GM20431 (cell line): ENCODE results near the gene ECHDC1.
"Not testable (repeated sequence)": the region's sequence is repeated elsewhere in the genome, so short reads cannot be mapped to it uniquely, and the experiment has no call there.

Source experiments
- in situ Hi-C: fragments of 300-500 bp; cut with MseI, MboI; formaldehyde crosslinking; loops from one replicate; pipeline ENCODE4 v1.15.0; 2020; ENCODE audit warnings: low sequenced_read_pairs; ENCODE audit not compliant: unreplicated experiment

The ECHDC1 gene

DNA sequence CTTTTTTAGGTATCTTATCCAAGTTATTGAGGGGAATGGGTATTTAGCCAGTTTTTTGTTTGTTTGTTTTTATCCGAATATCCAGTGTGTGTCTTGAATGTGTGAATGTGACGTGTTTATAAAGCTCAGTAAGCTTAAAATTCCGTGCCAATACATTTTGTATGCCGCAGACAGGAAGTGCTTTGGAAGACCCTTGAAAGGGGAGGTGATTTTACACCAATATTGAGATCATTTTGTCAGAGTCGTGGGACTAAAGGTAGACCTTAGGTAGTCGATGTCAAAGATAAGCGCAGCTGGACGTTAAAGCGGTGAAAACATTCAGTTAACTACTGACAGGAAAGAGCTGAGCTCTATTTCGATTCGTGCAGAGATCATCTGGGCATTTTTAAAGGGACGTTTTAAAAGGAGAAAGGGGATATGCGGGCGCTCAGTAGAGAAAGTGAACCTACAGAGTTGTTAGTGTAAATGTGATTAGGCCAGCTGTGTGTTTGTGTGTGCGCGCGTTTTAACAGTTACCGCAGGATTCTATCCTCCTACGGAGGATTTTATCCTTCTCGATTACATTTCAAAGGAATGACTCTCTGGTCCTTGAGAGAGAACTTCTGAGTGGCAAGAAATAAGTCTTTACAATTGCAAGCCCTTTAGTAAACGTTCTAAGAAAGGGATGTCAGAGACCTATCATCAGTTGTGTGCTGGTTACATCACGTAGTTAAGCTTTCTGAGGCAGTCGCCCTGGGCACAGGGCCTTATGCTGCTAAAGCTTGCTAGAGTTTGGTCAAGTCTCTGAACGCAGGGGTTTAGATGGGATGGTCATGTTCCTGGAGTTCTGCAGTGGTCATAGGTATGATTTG lies 625 bp upstream of the ECHDC1 start:
- in situ Hi-C loops = no loop called here

GRCh38 chr6:127342296-127342945 lies 988 bp downstream of the ECHDC1 start:
- in situ Hi-C loops = no loop called here

GRCh38 chr6:127341471-127342202 lies 1.8 kb downstream of the ECHDC1 start:
- in situ Hi-C loops = no loop called here

DNA sequence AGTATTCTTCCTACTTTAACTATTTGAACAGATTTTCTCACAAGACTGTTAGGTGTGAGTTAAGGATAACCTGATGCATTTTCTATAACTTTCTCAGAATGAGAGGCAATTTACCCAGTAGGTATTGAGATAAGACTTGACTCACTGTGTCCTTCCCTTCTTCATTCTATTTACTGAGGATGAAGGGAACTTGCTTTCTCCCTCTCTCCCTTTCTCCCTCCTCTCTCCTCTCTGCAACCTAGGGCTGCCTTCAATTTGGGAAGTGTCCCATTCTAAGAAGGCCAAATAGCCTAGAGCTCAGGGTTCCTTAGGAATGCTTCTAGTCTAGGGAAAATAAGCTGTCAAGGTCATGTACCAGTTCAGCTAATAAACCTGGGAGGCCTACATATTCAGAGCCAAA lies 3.2 kb downstream of the ECHDC1 start:
- in situ Hi-C loops = no loop called here

DNA sequence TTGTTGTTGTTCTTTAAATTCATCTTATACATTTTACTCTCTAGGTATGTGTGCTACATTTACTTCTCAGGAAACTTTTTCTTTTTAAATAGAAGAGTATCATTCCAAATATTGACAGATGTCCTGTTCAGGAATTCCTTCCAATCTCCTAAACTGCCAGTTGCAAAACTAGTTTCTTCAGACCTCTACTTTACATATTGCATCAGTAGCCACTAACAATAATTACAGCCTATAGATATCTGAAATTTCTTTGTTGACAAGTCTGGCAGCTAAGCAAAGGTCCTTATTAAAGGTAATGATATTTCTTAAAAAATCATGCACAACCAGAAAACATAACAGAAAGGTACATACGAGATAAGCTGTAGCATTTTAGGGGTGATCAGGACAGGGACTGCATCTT lies 4.5 kb downstream of the ECHDC1 start:
- in situ Hi-C loops = no loop called here

- in situ Hi-C loops = no loop called here
These were observed 10.9 kb downstream of the ECHDC1 start for GRCh38 chr6:127332383-127332961.

GRCh38 chr6:127331256-127331655 lies 12.2 kb downstream of the ECHDC1 start:
- in situ Hi-C loops = not testable (repeated sequence)

DNA sequence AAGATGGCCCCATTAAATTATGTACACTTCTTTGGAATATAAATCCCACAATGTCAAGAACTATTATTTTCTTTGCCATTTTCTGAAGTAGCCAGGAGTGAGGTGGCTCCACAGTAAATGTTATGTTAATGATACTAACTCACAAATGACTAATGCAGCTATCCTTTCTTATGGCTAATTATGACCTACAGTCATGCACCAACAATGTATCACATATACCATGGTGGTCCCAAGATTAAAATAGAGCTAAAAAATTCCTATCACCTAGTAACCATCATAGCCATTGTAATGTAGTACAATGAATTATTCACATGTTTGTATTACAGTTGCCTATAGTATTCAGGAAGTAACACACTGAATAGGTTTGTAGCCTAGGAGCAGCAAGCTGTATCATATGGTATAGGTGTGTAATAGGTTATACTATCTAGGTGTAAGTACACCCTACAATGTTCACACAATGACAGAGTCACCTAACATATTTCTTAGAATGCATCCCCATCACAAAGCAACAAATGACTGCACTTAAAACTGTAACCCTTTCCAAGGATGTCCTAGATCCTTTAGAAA lies 15.3 kb downstream of the ECHDC1 start:
- in situ Hi-C loops = no loop called here

- in situ Hi-C loops = loop anchor here (25.0 kb wide), 1 partner anchor 93 kb away; no protein-coding TSS in a partner anchor
These were observed 23.7 kb downstream of the ECHDC1 start for GRCh38 chr6:127319686-127320085.

DNA sequence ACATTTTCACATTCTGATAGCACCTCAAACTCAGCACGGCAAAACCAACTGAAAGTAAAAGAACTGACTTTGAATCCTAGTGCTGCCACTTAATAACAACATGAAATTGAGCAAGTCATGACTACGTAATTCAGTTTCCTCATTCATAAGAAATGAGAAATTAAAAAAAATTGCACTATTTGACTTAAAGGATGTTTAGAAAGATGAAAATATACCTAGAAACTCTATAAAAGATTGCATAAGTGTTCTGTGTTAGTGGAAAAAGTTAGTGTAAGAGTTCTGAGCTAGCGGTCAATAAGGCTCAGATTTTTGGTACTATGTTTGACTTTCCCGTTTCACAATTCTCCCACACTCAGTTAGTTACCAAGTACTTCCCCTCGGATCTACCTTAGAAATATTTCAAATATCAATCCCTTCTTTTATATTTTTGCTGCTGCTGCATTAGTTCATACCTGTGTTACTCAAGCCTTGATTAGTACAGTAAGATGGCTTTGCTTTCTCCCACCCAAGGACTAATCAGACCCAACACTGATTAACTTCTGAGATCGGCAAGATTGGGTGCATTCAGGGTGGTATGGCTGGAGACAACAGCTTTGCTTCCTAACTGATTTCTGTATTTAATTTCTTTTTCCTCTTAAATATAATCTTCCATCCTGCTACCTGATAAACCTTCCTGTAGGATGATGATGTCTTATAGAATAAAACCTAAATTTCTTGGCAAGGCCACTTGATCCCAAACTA lies 25.9 kb downstream of the ECHDC1 start:
- in situ Hi-C loops = loop anchor here (25.0 kb wide), 1 partner anchor 95 kb away; no protein-coding TSS in a partner anchor

DNA sequence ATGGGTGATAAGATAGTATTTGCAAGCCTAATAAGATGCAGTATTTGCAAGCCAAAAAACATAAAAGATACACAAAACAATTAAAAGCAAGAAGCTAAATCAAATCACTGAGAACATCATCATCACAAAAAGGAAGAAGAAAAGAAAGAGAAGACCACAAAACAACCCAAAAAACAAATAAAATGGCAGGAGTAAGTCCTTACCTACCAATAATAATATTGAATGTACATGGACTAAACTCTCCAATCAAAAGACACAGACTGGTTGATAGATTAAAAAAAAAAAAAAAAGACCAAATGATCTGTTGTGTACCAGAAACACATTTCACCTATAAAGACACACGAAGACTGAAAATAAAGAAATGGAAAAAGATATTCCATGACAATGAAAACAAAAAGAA lies 37.7 kb downstream of the ECHDC1 start:
- in situ Hi-C loops = loop anchor here (25.0 kb wide), 1 partner anchor 107 kb away; no protein-coding TSS in a partner anchor

DNA sequence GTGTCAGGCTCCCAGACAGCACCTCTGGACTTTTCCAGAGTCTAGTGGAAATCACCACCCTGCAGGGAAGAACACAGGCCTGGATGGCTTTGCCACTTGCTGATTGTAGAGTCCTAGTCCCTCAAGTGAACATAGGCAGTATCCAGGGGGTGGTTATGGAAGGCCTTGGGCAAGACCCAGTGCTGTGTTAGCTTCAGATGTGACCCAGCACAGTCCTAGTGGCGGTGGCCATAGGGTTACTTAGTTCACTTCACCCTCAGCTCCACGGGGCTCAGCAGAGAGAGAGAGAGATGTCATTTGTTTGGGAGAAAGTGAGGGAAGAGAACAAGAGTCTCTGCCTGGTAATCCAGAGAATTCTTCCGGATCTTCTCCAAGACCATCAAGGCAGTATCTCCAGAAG lies 39.5 kb downstream of the ECHDC1 start:
- in situ Hi-C loops = loop anchor here (25.0 kb wide), 1 partner anchor 108 kb away; no protein-coding TSS in a partner anchor

GRCh38 chr6:127302728-127303660 lies 40.4 kb downstream of the ECHDC1 start:
- in situ Hi-C loops = loop anchor here (25.0 kb wide), 1 partner anchor 109 kb away; no protein-coding TSS in a partner anchor

GRCh38 chr6:127301199-127301700 lies 42.2 kb downstream of the ECHDC1 start:
- in situ Hi-C loops = loop anchor here (25.0 kb wide), 1 partner anchor 111 kb away; no protein-coding TSS in a partner anchor

GRCh38 chr6:127300411-127300810 lies 43.0 kb downstream of the ECHDC1 start:
- in situ Hi-C loops = loop anchor here (25.0 kb wide), 1 partner anchor 112 kb away; no protein-coding TSS in a partner anchor

GRCh38 chr6:127299522-127300240 lies 43.7 kb downstream of the ECHDC1 start:
- in situ Hi-C loops = loop anchor here (25.0 kb wide), 1 partner anchor 113 kb away; no protein-coding TSS in a partner anchor

GRCh38 chr6:127298475-127298874 lies 44.9 kb downstream of the ECHDC1 start:
- in situ Hi-C loops = no loop called here
